CD14-positive monocyte (primary cell): Measurements from ENCODE around the gene HOXA5. TPM values are rescaled to one million over a fixed set of nuclear protein-coding genes. Genes with fewer than 3 reads are reported as not detected.

Experiments used
- DNase-seq, 3 donors: peaks; one replicate each; pipeline ENCODE4 v3.0.0-alpha.2; 2011 to 2022
- H2AFZ ChIP-seq: 2 replicates; pipeline ENCODE4 v1.6.0; 2012; ENCODE audit warnings: mild to moderate bottlenecking, low read depth, low read length, inconsistent platforms; ENCODE audit not compliant: insufficient read depth, poor library complexity, severe bottlenecking
- H3K27ac ChIP-seq, 2 donors: 1 replicate in 1 of 2; 2 replicates in 1 of 2; pipeline ENCODE4 v1.5.1; 2012 to 2013; ENCODE audit warnings: low read length in 2 of 2, control low read depth in 1 of 2, inconsistent platforms in 1 of 2, low read depth in 1 of 2, mild to moderate bottlenecking in 1 of 2
- H3K27me3 ChIP-seq, 2 donors: one replicate each; pipeline versions ENCODE4 v1.6.0 to v1.6.1; 2011 to 2013; ENCODE audit warnings: low read length in 2 of 2; ENCODE audit not compliant: control insufficient read depth in 2 of 2, insufficient read depth in 2 of 2
- H3K36me3 ChIP-seq, 2 donors: replicated peaks in 1 of 2; 1 replicate in 1 of 2; 2 replicates in 1 of 2; pipeline versions ENCODE4 v1.5.1 to v1.6.1; 2012 to 2013; ENCODE audit warnings: low read length in 2 of 2, control low read depth in 1 of 2, inconsistent platforms in 1 of 2, mild to moderate bottlenecking in 1 of 2; ENCODE audit not compliant: insufficient read depth in 2 of 2, control insufficient read depth in 1 of 2
- H3K4me1 ChIP-seq, 2 donors: 1 replicate in 1 of 2; 2 replicates in 1 of 2; pipeline versions ENCODE4 v1.5.1 to v1.6.1; 2012 to 2013; ENCODE audit warnings: low read length in 2 of 2, control low read depth in 1 of 2, inconsistent platforms in 1 of 2, mild to moderate bottlenecking in 1 of 2, moderate library complexity in 1 of 2; ENCODE audit not compliant: insufficient read depth in 2 of 2, control insufficient read depth in 1 of 2
- H3K4me2 ChIP-seq: replicated peaks from 2 replicates; pipeline ENCODE3; 2012; ENCODE audit warnings: low read length, moderate library complexity, mild to moderate bottlenecking; ENCODE audit not compliant: poor library complexity, severe bottlenecking; ENCODE audit errors: extremely low read depth
- H3K4me3 ChIP-seq, 3 experiments: fragments of 200-600 bp in 1 of 3; sonication (generic) in 1 of 3; replicated peaks in 1 of 3; 1 replicate in 2 of 3; 2 replicates in 1 of 3; pipeline ENCODE4 v1.5.1; 2011 to 2013; ENCODE audit warnings: low read length in 3 of 3, mild to moderate bottlenecking in 3 of 3, control low read depth in 2 of 3, low read depth in 2 of 3, inconsistent platforms in 1 of 3, moderate library complexity in 1 of 3
- H3K79me2 ChIP-seq: 2 replicates; pipeline ENCODE4 v1.6.0; 2012; ENCODE audit warnings: mild to moderate bottlenecking, control low read depth, inconsistent platforms, low read length, moderate library complexity; ENCODE audit not compliant: insufficient read depth
- H3K9ac ChIP-seq: 2 replicates; pipeline ENCODE4 v1.6.0; 2017; ENCODE audit warnings: low read length, mild to moderate bottlenecking; ENCODE audit not compliant: insufficient read depth, poor library complexity, severe bottlenecking
- H3K9me3 ChIP-seq, 2 donors: replicated peaks in 1 of 2; 1 replicate in 1 of 2; 2 replicates in 1 of 2; pipeline versions ENCODE4 v1.5.1 to v1.6.1; 2012 to 2013; ENCODE audit warnings: low read length in 2 of 2, control low read depth in 1 of 2; ENCODE audit not compliant: control insufficient read depth in 1 of 2, insufficient read depth in 1 of 2
- H4K20me1 ChIP-seq: 2 replicates; pipeline ENCODE4 v1.6.0; 2012; ENCODE audit warnings: mild to moderate bottlenecking, low read length, control low read depth, moderate library complexity; ENCODE audit not compliant: insufficient read depth
- H3K27ac Mint-ChIP-seq, 7 donors: one replicate each; pipeline ENCODE4 v1.8.0; 2020; ENCODE audit warnings: mild to moderate bottlenecking in 7 of 7, mixed read lengths in 7 of 7, moderate library complexity in 6 of 7, inconsistent platforms in 2 of 7
- H3K27me3 Mint-ChIP-seq, 3 donors: one replicate each; pipeline ENCODE4 v1.8.0; 2021 to 2022; ENCODE audit warnings: low read depth in 3 of 3, mild to moderate bottlenecking in 3 of 3, mixed read lengths in 3 of 3, moderate library complexity in 3 of 3, inconsistent platforms in 1 of 3
- H3K36me3 Mint-ChIP-seq, 2 donors: one replicate each; pipeline ENCODE4 v1.8.0; 2020; ENCODE audit warnings: mixed read lengths in 2 of 2, inconsistent platforms in 1 of 2, mild to moderate bottlenecking in 1 of 2
- H3K4me1 Mint-ChIP-seq: one replicate; pipeline ENCODE4 v1.8.0; 2020; ENCODE audit warnings: mild to moderate bottlenecking, mixed read lengths
- H3K4me3 Mint-ChIP-seq, 2 donors: one replicate each; pipeline ENCODE4 v1.8.0; 2020; ENCODE audit warnings: mild to moderate bottlenecking in 2 of 2, mixed read lengths in 2 of 2, moderate library complexity in 1 of 2
- H3K9me3 Mint-ChIP-seq, 7 donors: one replicate each; pipeline ENCODE4 v1.8.0; 2020 to 2022; ENCODE audit warnings: mixed read lengths in 7 of 7, mild to moderate bottlenecking in 6 of 7, moderate library complexity in 6 of 7, inconsistent platforms in 2 of 7
- CTCF ChIP-seq: fragments of 200-600 bp; IDR thresholded peaks from one replicate; pipeline ENCODE4 v1.8.0; 2022; ENCODE audit warnings: antibody characterized with exemption, mild to moderate bottlenecking
- WGBS: methylation state at CpG from one replicate; pipeline ENCODE4 v1.1.5; 2013; ENCODE audit warnings: missing lambda C conversion rate; ENCODE audit not compliant: insufficient coverage; 5-methylcytosine and 5-hydroxymethylcytosine counted together
- intact Hi-C, 2 donors: fragments of 100-400 bp; cut with micrococcal nuclease; formaldehyde crosslinking; loops; one replicate each; pipeline versions ENCODE4 v1.15.0 to v1.15.1; 2023
- polyA plus RNA-seq, 3 donors: library from polyadenylated mRNA; depleted of rRNA in 1 of 3; unstranded in 2 of 3; stranded (reverse) in 1 of 3; fragments of 300-500 nt in 2 of 3; fragments of >200 nt in 1 of 3; fragmentation: Illumina TruSeq in 2 of 3; gene quantifications; 1 replicate in 2 of 3; 2 replicates in 1 of 3; pipeline ENCODE4 v1.2.3, GENCODE V29; 2012 to 2021

Gene HOXA5
- polyA plus RNA-seq, 3 donors: 0.85 to 3.0 (median 1.8) TPM

GRCh38 chr7:27111042-27111750 is 32.3 kb downstream of the HOXA5 start:
- Histone ChIP-seq H3K9ac (no peak overlapping the region), H3K4me2 (no peak overlapping the region), H3K27ac (no peak overlapping the region), H3K36me3 (no peaks in the 10 kb centered on the region), H3K4me3 (no peak overlapping the region), H2AFZ (no peak overlapping the region), H3K79me2 (no peaks in the 10 kb centered on the region), H3K9me3 (peaks cover 0 to 4% of the 10 kb centered on the region in 2 donors), H3K4me1 (no peaks in the 10 kb centered on the region), H4K20me1 (no peaks in the 10 kb centered on the region), H3K27me3 (peaks cover 0 to 2% of the 10 kb centered on the region in 2 donors)
- no peak for DNase-seq
- WGBS: no CpG with 5 or more reads among the region's 6 CpGs
- no peak overlapping the region for H3K27ac Mint-ChIP-seq
- H3K4me1 Mint-ChIP-seq: no peaks in the 10 kb centered on the region
- no peak overlapping the region for H3K4me3 Mint-ChIP-seq
- H3K9me3 Mint-ChIP-seq: peaks cover 0 to 13% (median 3%) of the 10 kb centered on the region in 7 donors
- H3K36me3 Mint-ChIP-seq: no peaks in the 10 kb centered on the region
- H3K27me3 Mint-ChIP-seq: peaks cover 2 to 7% (median 4%) of the 10 kb centered on the region in 3 donors
- intact Hi-C loops: no loop called here
- no peak for TF ChIP-seq CTCF

GRCh38 chr7:27110186-27111031 is 33.1 kb downstream of the HOXA5 start:
- no peak for TF ChIP-seq CTCF
- H3K27ac ChIP-seq: no peak overlapping the region
- H3K27me3 ChIP-seq: peaks cover 2 to 10% of the 10 kb centered on the region in 2 donors
- peaks cover 9 to 14% (median 10%) of the 10 kb centered on the region in 3 donors for H3K27me3 Mint-ChIP-seq
- 98% methylated on average over 65 of the region's 66 CpGs for WGBS
- no peak overlapping the region for H3K9ac ChIP-seq
- H3K36me3 ChIP-seq: no peaks in the 10 kb centered on the region
- H4K20me1 ChIP-seq: peaks cover 2% of the 10 kb centered on the region
- no peaks in the 10 kb centered on the region for H3K36me3 Mint-ChIP-seq
- intact Hi-C loops: no loop called here
- H3K9me3 Mint-ChIP-seq: peaks cover 0 to 13% (median 3%) of the 10 kb centered on the region in 7 donors
- DNase-seq: no peak
- no peak overlapping the region for H3K4me2 ChIP-seq
- H2AFZ ChIP-seq: no peak overlapping the region
- H3K4me1 Mint-ChIP-seq: no peaks in the 10 kb centered on the region
- H3K4me3 ChIP-seq: no peak overlapping the region
- H3K9me3 ChIP-seq: peaks cover 0 to 4% of the 10 kb centered on the region in 2 donors
- H3K79me2 ChIP-seq: no peaks in the 10 kb centered on the region
- H3K4me1 ChIP-seq: no peaks in the 10 kb centered on the region
- H3K4me3 Mint-ChIP-seq: no peak overlapping the region
- peak overlapping the region in 1 of 7 donors; percentile 30 for H3K27ac Mint-ChIP-seq
